NCI-H345 treated with DMSO at 0.1 percent for 48 hours (cell line): ENCODE results near the gene PARP6.

ENCODE experiments used
- DNase-seq: peaks from one replicate; lab custom pipeline; 2025; ENCODE audit not compliant: unreplicated experiment; lab: John Stamatoyannopoulos, UW

Gene PARP6

DNA sequence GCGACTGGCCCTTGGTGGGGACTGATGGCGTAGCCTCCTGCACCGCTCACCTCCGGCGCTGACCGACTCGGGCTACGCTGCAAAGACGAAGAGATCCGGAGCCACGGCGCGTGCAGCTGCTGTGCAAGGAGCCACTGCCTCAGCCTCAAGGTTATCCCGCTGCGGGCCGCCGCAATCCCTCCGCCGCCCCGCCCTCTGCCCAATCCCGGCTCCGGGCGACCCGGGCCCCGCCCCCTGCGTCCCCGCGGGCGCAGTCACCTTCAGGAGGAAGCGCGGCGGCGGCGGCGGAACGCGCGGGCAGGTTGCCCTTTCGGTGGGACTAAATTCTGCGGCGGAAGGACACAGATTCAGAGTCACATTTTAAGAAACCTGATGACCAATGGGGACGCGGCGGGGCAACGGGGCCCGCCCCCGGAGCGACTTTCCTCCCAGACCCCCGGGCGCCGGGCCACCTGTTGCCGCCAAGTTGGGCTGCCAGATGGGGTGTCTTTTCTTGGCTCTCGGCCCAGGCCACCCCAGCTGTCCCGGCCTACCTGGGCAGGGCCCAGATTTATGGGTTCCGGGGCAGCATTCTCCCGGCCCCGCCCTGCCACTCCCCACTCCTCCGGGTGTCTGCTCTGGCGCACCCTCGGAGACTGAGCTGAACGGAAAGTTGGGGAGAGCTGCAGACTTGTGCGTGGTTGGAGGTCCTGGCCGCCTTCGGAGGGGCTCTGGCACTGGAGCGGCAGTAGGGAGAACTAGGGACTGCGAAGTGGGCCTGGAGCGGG, 41.1 kb downstream of the PARP6 start, which contains the start of gene PKM:
Gene PKM, minus strand, starts transcription at position 125 of the 767 bp plus-strand sequence. CDS start 12,093 bp downstream, outside the sequence.
- peak; percentile 85 for DNase-seq

- DNase-seq = peak; percentile 21
Observed at GRCh38 chr15:72230197-72231065, 41.9 kb downstream of the PARP6 start.

DNA sequence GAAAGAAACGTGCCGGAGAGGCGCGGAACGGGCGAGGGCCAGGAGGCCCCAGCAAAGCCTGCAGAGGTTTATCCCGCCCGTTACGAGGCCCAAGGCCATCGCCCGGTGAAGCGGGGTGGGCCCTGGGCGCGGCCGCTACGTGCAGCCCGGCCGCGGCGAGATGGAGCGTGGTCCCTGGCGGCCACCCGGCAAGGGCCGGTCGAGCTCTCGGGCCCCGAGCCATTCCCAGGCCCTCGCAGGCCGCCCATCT, 42.5 kb downstream of the PARP6 start:
- no peak for DNase-seq

DNA sequence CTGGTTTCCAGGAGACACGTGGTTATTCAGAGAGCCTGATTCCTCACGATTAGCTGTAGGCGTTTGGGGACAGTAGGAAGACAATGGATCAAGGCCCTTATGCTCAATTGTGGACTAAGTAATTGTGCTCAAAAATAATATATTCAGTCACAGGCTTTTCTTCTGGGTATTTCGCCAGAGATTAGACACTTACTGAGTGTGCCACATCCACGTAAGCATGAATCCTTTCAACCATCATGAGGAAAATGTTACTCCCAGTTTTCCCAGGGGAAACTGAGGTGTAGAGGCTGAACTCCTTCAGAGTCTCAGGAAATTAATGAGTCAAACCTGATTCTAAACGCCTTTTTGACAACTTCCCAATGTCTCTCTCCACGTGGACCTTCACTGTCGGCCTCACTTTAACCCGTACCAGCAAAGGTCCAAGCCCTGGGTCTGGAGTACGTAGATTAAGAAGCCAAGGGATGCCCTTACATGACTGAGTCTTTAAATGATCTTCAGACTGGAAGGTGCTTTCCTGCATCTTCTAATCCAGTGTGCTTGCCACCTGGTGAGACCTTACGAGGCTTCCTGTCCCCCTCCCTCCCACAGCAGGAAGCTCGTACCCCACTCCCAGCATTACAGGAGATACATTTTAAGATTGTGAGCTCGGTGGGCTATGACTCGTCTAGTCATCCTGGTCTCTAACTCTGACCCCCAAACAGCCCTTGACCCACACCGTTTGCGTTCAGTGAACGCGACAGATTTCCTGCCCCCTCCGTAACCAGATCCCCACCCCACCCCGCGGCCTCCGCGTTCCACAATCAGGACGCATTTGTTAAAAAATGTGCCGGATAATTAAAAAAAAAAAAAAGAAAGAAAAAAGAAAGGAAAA, 43.0 kb downstream of the PARP6 start:
- DNase-seq = no peak

DNA sequence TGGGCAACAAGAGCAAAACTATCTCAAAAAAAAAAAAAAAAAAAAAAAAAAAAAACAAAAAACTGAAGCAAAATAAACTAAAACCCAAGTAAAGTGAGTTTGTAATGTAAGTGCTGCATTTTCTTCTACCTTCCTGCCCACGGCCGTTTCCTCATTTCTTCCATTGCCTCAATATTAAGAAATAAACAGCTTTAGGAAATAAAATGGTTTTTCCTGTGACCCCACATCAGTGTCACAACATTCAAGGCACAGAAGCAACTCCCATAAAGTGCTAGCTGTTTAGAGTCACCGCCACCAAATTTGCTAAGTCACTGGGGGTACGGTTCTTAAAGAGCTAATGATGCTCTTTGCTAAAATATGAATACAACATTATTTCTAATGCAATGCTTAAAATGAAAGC, 44.6 kb downstream of the PARP6 start:
- no peak for DNase-seq

- DNase-seq = no peak
Observed at GRCh38 chr15:72227192-72227586, 45.2 kb downstream of the PARP6 start.

- no peak for DNase-seq
Observed at GRCh38 chr15:72223278-72223677, 49.1 kb downstream of the PARP6 start.

DNA sequence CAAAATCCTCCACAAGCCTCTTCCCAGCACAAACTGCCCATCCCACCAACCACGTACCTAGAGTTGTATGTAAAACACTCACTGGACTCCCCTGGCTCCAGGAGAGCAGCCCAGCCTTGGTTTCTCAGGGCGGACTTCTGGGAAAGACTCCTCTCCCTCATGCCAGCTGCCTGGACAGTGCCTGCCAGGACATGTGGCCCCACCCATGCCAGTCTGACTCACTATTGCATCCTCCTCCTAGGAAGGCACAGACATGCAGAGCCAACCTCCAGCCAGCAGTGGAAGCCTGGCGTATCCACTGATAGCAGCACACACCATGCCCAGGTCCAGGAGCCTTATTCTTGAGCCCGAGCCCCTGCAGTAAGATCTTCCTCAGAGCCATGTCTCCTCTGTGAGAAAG, 50.0 kb downstream of the PARP6 start:
- DNase-seq = no peak

DNA sequence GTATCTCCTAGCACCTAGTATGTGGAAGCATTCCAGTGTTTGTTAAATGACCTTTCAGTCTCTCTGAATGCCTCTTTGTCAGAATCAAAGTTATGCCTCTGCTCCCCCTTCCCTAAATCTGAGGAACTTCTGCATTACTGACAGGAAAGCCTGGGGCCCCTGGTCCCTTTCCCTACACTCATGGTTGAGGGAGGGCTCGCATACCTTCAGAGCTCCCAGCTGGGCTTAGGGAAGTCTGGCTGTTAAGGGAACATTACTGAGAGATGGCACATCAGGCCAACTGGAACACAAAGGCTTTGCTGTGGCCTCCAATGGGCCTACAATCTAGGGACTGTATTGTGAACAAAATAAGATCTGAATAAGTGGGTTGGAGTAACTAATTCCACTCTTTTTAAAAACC, 51.7 kb downstream of the PARP6 start:
- no peak for DNase-seq

DNA sequence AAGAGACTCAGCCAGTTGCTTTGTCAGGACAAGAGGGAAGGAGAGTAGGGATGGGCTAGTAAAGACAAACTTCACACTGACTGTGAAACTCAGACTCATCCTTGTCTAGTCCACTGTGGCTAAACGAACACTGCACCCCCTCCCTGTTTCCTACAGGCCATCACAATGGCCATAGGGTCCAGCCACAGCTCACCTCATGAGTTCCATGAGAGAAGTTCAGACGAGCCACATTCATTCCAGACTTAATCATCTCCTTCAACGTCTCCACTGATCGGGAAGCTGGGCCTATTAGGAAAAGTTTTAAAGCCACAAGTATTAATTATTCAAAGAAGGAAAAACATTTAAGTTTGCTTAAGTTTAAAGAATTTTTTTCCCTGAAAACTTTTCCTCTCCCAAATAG, 55.1 kb downstream of the PARP6 start:
- DNase-seq = no peak

DNA sequence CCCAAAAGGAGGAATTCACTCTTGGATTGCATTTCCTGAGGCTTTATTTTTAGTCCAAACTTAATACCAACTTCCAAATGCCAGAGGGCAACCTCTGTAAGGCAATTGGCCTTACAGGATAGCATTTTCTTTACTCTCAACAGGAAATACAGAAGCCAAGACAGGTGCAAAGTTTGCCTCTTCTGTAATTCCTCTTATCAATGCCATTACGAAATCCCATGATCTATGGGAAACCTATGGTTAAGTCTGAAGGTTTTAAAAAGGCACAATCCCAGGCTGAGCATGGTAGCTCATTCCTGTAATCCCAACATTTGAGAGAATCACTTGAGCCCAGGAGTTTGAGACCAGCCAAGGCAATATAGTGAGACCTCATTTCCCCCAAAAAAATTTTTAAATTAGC, 56.3 kb downstream of the PARP6 start:
- DNase-seq = no peak

DNA sequence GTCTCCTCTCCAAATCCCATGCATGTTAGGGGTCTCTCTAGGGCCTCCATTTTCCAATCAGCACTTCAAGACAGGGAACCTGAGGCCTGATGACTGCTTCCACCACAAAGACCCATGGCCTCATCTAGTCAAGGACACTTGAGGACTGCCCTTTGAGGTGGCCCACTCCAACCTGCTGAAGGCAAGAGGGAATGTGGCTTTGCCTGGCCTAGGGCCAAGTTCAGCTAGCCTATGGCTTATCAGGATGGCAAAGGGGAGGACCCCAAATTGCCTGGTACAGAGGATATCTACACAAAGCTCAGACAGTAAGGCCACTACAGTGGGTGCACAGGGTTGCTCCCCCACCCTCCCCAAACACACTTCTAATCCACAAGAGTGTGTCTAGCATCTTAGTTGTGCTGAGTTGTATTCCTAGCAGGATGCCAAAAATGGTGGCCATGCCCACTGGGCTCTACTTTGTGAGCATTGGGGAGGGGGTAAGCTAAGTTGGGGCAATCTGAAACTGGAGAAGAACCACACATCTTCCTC, 64.7 kb downstream of the PARP6 start:
- DNase-seq = no peak

DNA sequence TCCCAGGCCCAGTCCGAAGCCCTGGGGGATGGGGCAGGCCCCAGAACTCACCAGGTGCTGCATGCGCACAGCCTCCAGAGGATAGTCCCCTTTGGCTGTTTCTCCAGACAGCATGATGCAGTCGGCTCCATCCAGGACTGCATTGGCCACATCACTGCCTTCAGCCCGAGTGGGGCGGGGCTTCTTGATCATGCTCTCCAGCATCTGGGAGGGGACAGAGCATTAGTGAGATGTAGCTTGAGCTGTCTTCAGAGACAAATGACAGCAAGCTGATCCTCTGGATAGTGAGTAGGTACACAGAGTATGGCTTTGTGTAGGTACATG, 65.7 kb downstream of the PARP6 start:
- no peak for DNase-seq

DNA sequence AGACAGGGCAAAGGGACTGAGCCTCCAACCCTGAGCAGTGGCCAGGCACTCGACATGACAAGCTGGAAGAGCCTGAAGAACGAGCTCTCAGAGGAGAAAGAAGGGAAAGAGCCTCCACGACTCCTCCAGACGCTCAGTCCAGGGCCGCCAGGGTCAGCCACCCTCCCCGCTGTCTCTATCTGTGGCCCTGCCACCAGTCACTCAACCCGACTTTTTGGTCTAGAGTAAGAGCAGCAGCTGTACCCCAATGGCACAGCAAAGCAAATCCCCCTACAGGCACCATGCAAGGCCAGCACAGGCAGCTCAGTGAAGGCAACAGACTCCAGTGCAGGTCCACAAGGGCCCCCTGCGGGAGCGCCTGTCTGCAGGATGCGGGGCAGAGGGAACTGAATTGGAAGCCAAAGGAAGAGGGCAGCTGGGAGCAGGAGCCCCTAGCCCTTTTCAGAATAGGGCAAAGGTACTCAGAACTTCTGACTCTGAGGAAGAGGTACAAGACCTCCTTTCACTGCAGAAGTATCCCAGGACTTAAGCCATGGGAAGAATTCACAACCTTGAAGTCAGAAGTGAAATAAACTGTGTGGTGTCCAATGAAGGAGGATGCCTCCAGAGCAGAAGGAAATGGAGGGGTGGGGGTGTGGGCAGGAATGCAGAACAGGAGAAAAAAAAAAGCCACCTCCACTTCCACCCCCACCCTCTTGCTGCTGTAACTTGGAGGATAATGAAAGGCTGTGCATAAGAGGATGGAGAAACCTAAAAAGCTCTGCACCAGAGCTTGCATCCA, 66.3 kb downstream of the PARP6 start:
- DNase-seq = no peak

DNA sequence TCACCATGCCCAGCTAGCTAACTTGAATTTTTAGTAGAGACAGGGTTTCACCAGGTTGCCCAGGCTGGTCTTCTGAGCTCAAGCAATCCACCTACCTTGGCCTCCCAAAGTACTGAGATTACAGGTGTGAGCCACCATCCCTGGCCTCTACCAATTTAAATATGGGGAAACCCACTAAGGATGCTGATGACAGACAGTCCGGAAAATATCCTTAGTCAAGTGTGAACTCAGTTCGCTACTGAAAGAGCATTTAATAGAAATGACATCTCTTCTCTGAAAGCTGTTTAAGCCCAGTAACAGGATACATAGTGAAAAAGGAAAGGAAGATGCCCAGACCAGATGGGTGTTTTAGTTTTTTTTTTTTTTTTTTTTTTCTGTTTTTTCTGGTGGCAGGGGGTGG, 67.1 kb downstream of the PARP6 start:
- no peak for DNase-seq

- no peak for DNase-seq
Observed at GRCh38 chr15:72203507-72203837, 68.9 kb downstream of the PARP6 start.

DNA sequence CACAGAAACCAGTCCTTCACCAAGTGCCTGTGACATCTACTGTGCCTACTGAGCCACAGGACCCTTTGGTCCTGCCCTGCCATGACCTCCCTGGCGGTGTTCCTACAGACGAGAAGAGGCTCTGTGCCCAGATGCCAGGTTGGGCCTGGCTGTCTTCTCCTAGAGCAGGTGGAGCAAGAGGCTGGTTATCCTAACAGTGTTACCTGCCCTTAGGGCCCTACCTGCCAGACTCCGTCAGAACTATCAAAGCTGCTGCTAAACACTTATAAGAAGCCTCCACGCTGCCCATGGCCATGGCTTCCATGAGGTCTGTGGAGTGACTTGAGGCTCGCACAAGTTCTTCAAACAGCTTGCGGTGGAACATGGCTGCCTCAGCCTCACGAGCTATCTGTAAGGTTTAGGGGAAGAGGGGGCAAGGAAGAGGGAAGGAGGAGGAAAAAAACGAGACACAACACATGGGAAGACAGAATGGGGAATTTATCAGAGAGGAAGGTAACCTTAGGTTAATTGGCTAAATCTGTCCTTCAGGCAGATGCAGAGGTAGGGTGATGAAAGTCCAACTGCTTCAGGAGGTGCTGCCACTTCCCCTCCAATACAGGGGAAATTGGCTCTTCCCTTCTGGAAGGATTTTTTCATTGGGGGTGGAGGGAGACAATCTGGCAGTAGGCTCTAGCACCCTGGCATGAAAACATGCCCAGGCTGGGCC, 69.4 kb downstream of the PARP6 start:
- DNase-seq = no peak

GRCh38 chr15:72202302-72202701, 70.1 kb downstream of the PARP6 start:
- DNase-seq = no peak

DNA sequence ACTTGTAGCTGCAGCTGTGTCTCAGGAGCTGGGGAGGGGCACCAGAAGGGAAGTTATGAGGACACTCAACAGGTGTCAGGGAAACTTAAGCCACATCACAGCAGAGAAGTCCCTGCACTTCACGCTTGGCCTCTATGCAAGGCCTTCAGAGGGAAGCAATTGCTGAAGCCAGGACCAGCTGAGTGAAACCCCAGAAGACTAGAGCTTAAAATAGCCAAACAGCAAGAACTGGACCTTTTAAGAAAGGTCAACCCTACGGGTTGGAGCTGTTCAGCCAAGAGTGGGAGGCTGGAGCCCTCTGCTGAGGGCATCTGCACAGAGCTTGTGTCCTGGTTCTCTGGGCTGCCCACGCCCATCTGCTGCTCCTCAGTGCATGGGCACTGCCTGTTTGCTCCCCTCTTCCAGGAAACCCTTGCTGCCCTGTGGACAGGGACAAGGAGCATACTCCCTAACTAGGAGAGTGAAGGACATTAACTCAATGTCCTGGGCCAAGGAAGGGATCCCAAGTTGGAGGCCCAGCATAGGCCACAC, 70.9 kb downstream of the PARP6 start:
- no peak for DNase-seq
